NB4 (cell line): ENCODE measurements around the gene SMC5.

Source experiments
- DNase-seq: peaks from one replicate; pipeline ENCODE4 v3.0.0; 2010; ENCODE audit warnings: low read depth
- H3K4me3 ChIP-seq: one replicate; pipeline ENCODE4 v1.5.1; 2011; ENCODE audit warnings: mild to moderate bottlenecking, low read depth, low read length, moderate library complexity
- CTCF ChIP-seq: IDR thresholded peaks from one replicate; pipeline ENCODE4 v1.5.1; 2012; ENCODE audit warnings: low read depth, low read length
- MAX ChIP-seq: IDR thresholded peaks from 2 replicates; pipeline ENCODE4 v1.6.1; 2011; ENCODE audit warnings: low read depth, low read length
- MYC ChIP-seq: IDR thresholded peaks from 2 replicates; pipeline ENCODE4 v1.6.1; 2011; ENCODE audit warnings: low read depth, low read length
- POLR2A ChIP-seq: IDR thresholded peaks from 2 replicates; pipeline ENCODE4 v1.6.1; 2011; ENCODE audit warnings: mild to moderate bottlenecking; ENCODE audit not compliant: insufficient read length; ENCODE audit errors: extremely low read depth

Gene SMC5

GRCh38 chr9:70374962-70375618 lies 116.3 kb downstream of the SMC5 start:
- no peak overlapping the region for H3K4me3 ChIP-seq
- no peak for TF ChIP-seq MAX
- no peak for TF ChIP-seq MYC
- TF ChIP-seq POLR2A, result no peak
- TF ChIP-seq CTCF, result no peak
- DNase-seq, result no peak

GRCh38 chr9:70382046-70382708 lies 123.4 kb downstream of the SMC5 start:
- DNase-seq, result no peak
- H3K4me3 ChIP-seq, result no peak overlapping the region
- TF ChIP-seq MAX (no peak), MYC (no peak), CTCF (no peak), POLR2A (no peak)

GRCh38 chr9:70382709-70383605 lies 124.2 kb downstream of the SMC5 start:
- no peak for TF ChIP-seq MAX
- no peak for TF ChIP-seq MYC
- no peak for TF ChIP-seq CTCF
- no peak for TF ChIP-seq POLR2A
- no peak for DNase-seq
- H3K4me3 ChIP-seq, result no peak overlapping the region

GRCh38 chr9:70385426-70385825 lies 126.6 kb downstream of the SMC5 start:
- DNase-seq, result no peak
- TF ChIP-seq POLR2A (no peak), CTCF (no peak), MAX (no peak), MYC (no peak)
- no peak overlapping the region for H3K4me3 ChIP-seq

DNA sequence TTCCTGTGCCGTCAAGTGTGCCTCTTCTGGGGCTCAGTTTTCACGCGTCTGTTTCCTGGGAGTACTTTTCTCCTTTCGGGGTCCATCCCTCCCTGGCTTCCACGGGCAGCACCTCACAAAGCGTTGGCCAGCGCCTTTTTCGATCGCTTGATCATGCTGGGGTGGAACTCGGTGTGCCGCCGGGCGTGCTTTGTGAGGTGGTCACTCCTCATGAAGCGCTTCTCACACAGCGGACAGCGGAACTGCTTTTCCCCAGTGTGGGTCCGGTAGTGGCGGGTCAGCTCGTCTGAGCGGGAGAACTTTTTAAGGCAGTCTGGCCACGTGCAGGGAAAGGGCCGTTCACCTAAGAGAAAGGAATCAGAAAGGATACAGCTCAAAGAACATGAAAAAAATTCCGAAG lies 128.9 kb downstream of the SMC5 start:
- no peak overlapping the region for H3K4me3 ChIP-seq
- TF ChIP-seq POLR2A (no peak), CTCF (no peak), MAX (no peak), MYC (no peak)

More for the DNA sequence above, 128.9 kb downstream of the SMC5 start:
- no peak for DNase-seq
